GM18511 (cell line): ENCODE data around the gene TWF2.

Experiments
- ATAC-seq: cut with Tn5 transposase; IDR thresholded peaks from one replicate; pipeline ENCODE4 v1.9.1; 2021; ENCODE audit warnings: mild to moderate bottlenecking, moderate library complexity; ENCODE audit not compliant: unreplicated experiment

The TWF2 gene

GRCh38 chr3:52204337-52205073, 34.5 kb downstream of the TWF2 start:
- no peak for ATAC-seq

- ATAC-seq = no peak
Observed at GRCh38 chr3:52203701-52204100, 35.3 kb downstream of the TWF2 start.

- ATAC-seq = peak; percentile 48
Observed at GRCh38 chr3:52202384-52203077, 36.4 kb downstream of the TWF2 start.

GRCh38 chr3:52200981-52201679, 37.8 kb downstream of the TWF2 start:
- ATAC-seq = no peak

- no peak for ATAC-seq
Observed at GRCh38 chr3:52198643-52199608, 40.0 kb downstream of the TWF2 start.

- ATAC-seq = peak; percentile 80
Observed at GRCh38 chr3:52197842-52198625, 40.9 kb downstream of the TWF2 start, which contains the start of gene ALAS1. Gene ALAS1 (plus strand): TSS chr3:52198160. CDS start chr3:52199242, 1,082 bp downstream.

GRCh38 chr3:52197499-52197841, 41.5 kb downstream of the TWF2 start:
- peak; percentile 3 for ATAC-seq

- no peak for ATAC-seq
Observed at GRCh38 chr3:52196977-52197376, 42.0 kb downstream of the TWF2 start.

- no peak for ATAC-seq
Observed at GRCh38 chr3:52195823-52196331, 43.1 kb downstream of the TWF2 start.

- no peak for ATAC-seq
Observed at GRCh38 chr3:52195291-52195597, 43.7 kb downstream of the TWF2 start.

- no peak for ATAC-seq
Observed at GRCh38 chr3:52194485-52195290, 44.3 kb downstream of the TWF2 start.

- no peak for ATAC-seq
Observed at GRCh38 chr3:52193065-52193464, 45.9 kb downstream of the TWF2 start.

GRCh38 chr3:52191663-52192062, 47.3 kb downstream of the TWF2 start:
- no peak for ATAC-seq

- no peak for ATAC-seq
Observed at GRCh38 chr3:52190294-52191074, 48.5 kb downstream of the TWF2 start.

- no peak for ATAC-seq
Observed at GRCh38 chr3:52188556-52188955, 50.4 kb downstream of the TWF2 start.

GRCh38 chr3:52186729-52187128, 52.2 kb downstream of the TWF2 start:
- ATAC-seq = no peak

GRCh38 chr3:52185837-52186236, 53.1 kb downstream of the TWF2 start:
- no peak for ATAC-seq

GRCh38 chr3:52185311-52185710, 53.6 kb downstream of the TWF2 start:
- ATAC-seq = no peak
